NCI-H82 treated with DMSO at 0.1 percent for 48 hours (cell line): Measurements from ENCODE around the gene CPEB4.

Source experiments
- DNase-seq: peaks from one replicate; lab custom pipeline; 2025; ENCODE audit not compliant: unreplicated experiment; lab: John Stamatoyannopoulos, UW

The CPEB4 gene

GRCh38 chr5:173911623-173912022 is 23.5 kb downstream of the CPEB4 start:
- DNase-seq, result no peak

- no peak for DNase-seq
Observed at GRCh38 chr5:173913686-173914321, 25.7 kb downstream of the CPEB4 start.

GRCh38 chr5:173915310-173916014 is 27.3 kb downstream of the CPEB4 start:
- DNase-seq, result no peak

GRCh38 chr5:173916233-173916632 is 28.1 kb downstream of the CPEB4 start:
- DNase-seq, result no peak

- peak; percentile 91 for DNase-seq
Observed at GRCh38 chr5:173917788-173918786, 29.9 kb downstream of the CPEB4 start.

- peak; percentile 56 for DNase-seq
Observed at GRCh38 chr5:173919443-173919842, 31.3 kb downstream of the CPEB4 start.

- DNase-seq, result peak; percentile 73
Observed at GRCh38 chr5:173920024-173920753, 32.0 kb downstream of the CPEB4 start.

- DNase-seq, result no peak
Observed at GRCh38 chr5:173920866-173921555, 32.9 kb downstream of the CPEB4 start.

- no peak for DNase-seq
Observed at GRCh38 chr5:173922527-173922926, 34.4 kb downstream of the CPEB4 start.

- DNase-seq, result no peak
Observed at GRCh38 chr5:173923218-173924095, 35.3 kb downstream of the CPEB4 start.

- DNase-seq, result no peak
Observed at GRCh38 chr5:173924899-173925298, 36.8 kb downstream of the CPEB4 start.

- DNase-seq, result no peak
Observed at GRCh38 chr5:173925449-173926071, 37.4 kb downstream of the CPEB4 start.

GRCh38 chr5:173926359-173926758 is 38.2 kb downstream of the CPEB4 start:
- no peak for DNase-seq

GRCh38 chr5:173928871-173929574 is 40.9 kb downstream of the CPEB4 start:
- no peak for DNase-seq

- DNase-seq, result no peak
Observed at GRCh38 chr5:173932695-173933139, 44.6 kb downstream of the CPEB4 start.

- no peak for DNase-seq
Observed at GRCh38 chr5:173933901-173934300, 45.8 kb downstream of the CPEB4 start.

GRCh38 chr5:173935396-173935795 is 47.2 kb downstream of the CPEB4 start:
- no peak for DNase-seq

- DNase-seq, result no peak
Observed at GRCh38 chr5:173940269-173940668, 52.1 kb downstream of the CPEB4 start.
